ENCODE measurements around the gene C1QTNF8. TPM values are rescaled to one million over a fixed set of nuclear protein-coding genes. Genes with fewer than 3 reads are reported as not detected.

C1QTNF8 gene
- total and polyA plus RNA-seq, 4 donors: 0.08 to 0.74 TPM; not detected in 2

DNA sequence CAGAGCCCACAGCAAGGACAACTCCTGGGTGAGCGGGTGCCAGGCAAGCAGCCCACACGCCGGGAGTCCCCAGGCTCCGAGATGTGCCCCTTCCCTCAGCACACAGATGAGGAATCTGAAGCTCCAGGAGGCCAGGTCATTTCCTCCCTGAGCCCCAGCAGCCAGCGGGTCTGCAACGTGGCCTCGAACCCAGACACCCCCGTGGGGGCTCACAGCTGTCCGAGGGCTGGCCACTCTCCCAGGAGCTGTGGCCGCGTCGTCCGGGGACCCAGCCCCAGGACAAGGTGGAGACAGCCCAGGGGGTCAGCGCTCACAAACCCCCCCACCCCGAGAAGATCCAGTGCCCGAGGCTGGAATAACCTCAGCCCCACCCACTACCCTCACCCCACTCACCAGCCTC is 17.4 kb upstream of the C1QTNF8 start:
- Histone ChIP-seq H3K27ac (ENCODE audit: low read depth in 1 of 2, low read length in 1 of 2) (no peak overlapping the region), H3K9me3 (ENCODE audit: control insufficient read depth in 4 of 4, insufficient read depth in 3 of 4, low read length in 3 of 4) (no peaks in the 10 kb centered on the region), H3K9ac (ENCODE audit: insufficient read depth in 1 of 2, low read length in 2 of 2) (no peak overlapping the region), H3K4me1 (ENCODE audit: control insufficient read depth in 5 of 5, insufficient read depth in 5 of 5, low read length in 5 of 5) (no peaks in the 10 kb centered on the region), H3K4me3 (no peak overlapping the region), H3K27me3 (ENCODE audit: control insufficient read depth in 3 of 3, insufficient read depth in 3 of 3, low read length in 2 of 3) (peaks cover 0 to 20% (median 10%) of the 10 kb centered on the region in 3 donors), H3K36me3 (ENCODE audit: control insufficient read depth in 4 of 4, insufficient read depth in 4 of 4, low read length in 4 of 4) (no peaks in the 10 kb centered on the region)
- ATAC-seq (ENCODE audit: insufficient read depth, low FRiP score) (no peak), DNase-seq (no peak)
- WGBS, 2 donors: 57 to 66% methylated on average over 15 to 16 of the region's 16 CpGs
- TF ChIP-seq, protein P1, sequence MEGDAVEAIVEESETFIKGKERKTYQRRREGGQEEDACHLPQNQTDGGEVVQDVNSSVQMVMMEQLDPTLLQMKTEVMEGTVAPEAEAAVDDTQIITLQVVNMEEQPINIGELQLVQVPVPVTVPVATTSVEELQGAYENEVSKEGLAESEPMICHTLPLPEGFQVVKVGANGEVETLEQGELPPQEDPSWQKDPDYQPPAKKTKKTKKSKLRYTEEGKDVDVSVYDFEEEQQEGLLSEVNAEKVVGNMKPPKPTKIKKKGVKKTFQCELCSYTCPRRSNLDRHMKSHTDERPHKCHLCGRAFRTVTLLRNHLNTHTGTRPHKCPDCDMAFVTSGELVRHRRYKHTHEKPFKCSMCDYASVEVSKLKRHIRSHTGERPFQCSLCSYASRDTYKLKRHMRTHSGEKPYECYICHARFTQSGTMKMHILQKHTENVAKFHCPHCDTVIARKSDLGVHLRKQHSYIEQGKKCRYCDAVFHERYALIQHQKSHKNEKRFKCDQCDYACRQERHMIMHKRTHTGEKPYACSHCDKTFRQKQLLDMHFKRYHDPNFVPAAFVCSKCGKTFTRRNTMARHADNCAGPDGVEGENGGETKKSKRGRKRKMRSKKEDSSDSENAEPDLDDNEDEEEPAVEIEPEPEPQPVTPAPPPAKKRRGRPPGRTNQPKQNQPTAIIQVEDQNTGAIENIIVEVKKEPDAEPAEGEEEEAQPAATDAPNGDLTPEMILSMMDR (IDR thresholded peaks at IDR 0.05; ENCODE audit: control extremely low read depth, extremely low read depth): no peak

DNA sequence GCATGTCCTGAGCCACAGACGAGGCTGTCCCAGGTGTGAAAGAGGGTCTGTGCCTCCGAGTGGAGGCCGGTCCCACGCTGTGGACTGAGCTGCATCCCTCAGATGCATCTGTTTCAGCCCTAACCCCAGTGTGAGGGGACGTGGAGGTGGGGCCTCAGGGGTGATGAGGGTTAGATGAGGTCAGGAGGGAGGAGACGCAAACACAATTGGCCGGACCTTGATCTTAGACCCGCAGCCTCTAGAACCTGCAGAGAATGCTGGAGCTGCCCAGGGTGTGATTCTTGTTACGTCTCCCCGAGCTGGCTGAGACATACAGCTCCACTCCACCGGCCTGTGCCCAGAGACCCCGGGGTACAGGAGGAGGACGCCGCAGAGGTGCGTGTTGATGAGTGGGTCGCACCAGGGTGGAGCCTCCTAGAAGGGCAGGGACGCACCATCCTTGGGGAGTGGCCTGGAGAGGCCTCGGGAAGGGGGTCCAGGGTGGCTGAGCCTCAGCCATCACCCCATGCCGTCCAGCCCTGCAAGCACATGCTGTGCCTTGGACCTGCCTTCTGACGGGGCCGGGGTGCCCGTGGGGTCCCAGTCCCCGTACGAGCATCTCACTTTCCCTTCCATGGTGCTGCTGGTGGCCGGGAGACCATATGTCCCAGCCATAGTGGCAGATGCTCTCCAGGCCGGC is 16.6 kb upstream of the C1QTNF8 start:
- Histone ChIP-seq H3K27me3 (ENCODE audit: control insufficient read depth in 3 of 3, insufficient read depth in 3 of 3, low read length in 2 of 3) (peaks cover 0 to 27% (median 8%) of the 10 kb centered on the region in 3 donors), H3K9ac (ENCODE audit: insufficient read depth in 1 of 2, low read length in 2 of 2) (no peak overlapping the region), H3K4me1 (ENCODE audit: control insufficient read depth in 5 of 5, insufficient read depth in 5 of 5, low read length in 5 of 5) (no peaks in the 10 kb centered on the region), H3K4me3 (no peak overlapping the region), H3K36me3 (ENCODE audit: control insufficient read depth in 4 of 4, insufficient read depth in 4 of 4, low read length in 4 of 4) (no peaks in the 10 kb centered on the region), H3K27ac (ENCODE audit: low read depth in 1 of 2, low read length in 1 of 2) (no peak overlapping the region), H3K9me3 (ENCODE audit: control insufficient read depth in 4 of 4, insufficient read depth in 3 of 4, low read length in 3 of 4) (no peaks in the 10 kb centered on the region)
- ATAC-seq (ENCODE audit: insufficient read depth, low FRiP score): no peak
- WGBS, 2 donors: 65 to 74% methylated on average over 26 of the region's 26 CpGs
- TF ChIP-seq, protein P1 (IDR thresholded peaks at IDR 0.05; ENCODE audit: control extremely low read depth, extremely low read depth): no peak
- no peak for DNase-seq

DNA sequence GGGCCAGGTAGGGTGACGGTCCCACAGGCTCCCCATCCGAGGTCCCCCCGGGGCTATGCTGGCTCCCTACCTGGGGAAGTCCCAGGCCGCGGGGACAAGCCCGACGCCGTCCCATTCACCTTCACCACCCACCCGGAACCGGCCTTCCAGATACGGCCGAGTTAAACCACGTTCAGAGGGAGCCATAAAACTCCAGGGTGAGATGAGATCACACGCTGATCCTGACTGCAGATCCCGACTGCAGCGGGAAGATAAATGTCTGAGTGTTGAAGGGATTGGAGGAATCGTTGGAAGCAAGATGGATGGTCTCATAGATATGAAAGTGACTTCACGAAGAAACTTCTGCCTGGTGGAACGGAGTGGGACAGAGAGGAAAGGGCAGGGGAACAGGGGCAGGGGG is 13.6 kb upstream of the C1QTNF8 start:
- Histone ChIP-seq H3K4me3 (no peak overlapping the region), H3K4me1 (ENCODE audit: control insufficient read depth in 5 of 5, insufficient read depth in 5 of 5, low read length in 5 of 5) (no peaks in the 10 kb centered on the region), H3K27ac (ENCODE audit: low read depth in 1 of 2, low read length in 1 of 2) (no peak overlapping the region), H3K9ac (ENCODE audit: insufficient read depth in 1 of 2, low read length in 2 of 2) (no peak overlapping the region), H3K36me3 (ENCODE audit: control insufficient read depth in 4 of 4, insufficient read depth in 4 of 4, low read length in 4 of 4) (no peaks in the 10 kb centered on the region), H3K9me3 (ENCODE audit: control insufficient read depth in 4 of 4, insufficient read depth in 3 of 4, low read length in 3 of 4) (no peaks in the 10 kb centered on the region), H3K27me3 (ENCODE audit: control insufficient read depth in 3 of 3, insufficient read depth in 3 of 3, low read length in 2 of 3) (peaks cover 0 to 27% (median 24%) of the 10 kb centered on the region in 3 donors)
- ATAC-seq (ENCODE audit: insufficient read depth, low FRiP score) (no peak), DNase-seq (no peak)
- TF ChIP-seq, protein P1 (IDR thresholded peaks at IDR 0.05; ENCODE audit: control extremely low read depth, extremely low read depth): no peak
- 51 to 57% methylated on average over 19 of the region's 19 CpGs for WGBS, 2 donors
